IMR-90 (cell line): ENCODE measurements around the gene PDE11A. TPM values are rescaled to one million over a fixed set of nuclear protein-coding genes. Genes with fewer than 3 reads are reported as not detected.

Experiments
- ATAC-seq: fragments of 200-7000 bp; cut with Tn5 transposase; 2 replicates; pipeline ENCODE4 v1.9.1; 2020; ENCODE audit warnings: low read depth, mild to moderate bottlenecking, moderate library complexity
- BruUV-seq: library from RNA; stranded (reverse); fragments of 400-500 nt; replicated peaks from 2 replicates; lab custom pipeline; 2021; lab: Mats Ljungman, UMichigan
- CTCF ChIA-PET: fragments of 300-600 bp; formaldehyde crosslinking; extraction: SDS; loops from one replicate; lab custom pipeline; 2021; ENCODE audit warnings: antibody characterized with exemption; lab: Yijun Ruan, JAX
- POLR2A ChIA-PET: fragments of 300-600 bp; sonication (Branson Sonifier 250); formaldehyde crosslinking; loops from one replicate; lab custom pipeline; 2022; ENCODE audit warnings: antibody characterized with exemption; ENCODE audit not compliant: unreplicated experiment; lab: Charles Lee
- DNase-seq: peaks from one replicate; pipeline ENCODE4 v3.0.0; 2013
- H2AFZ ChIP-seq: replicated peaks from 2 replicates; pipeline ENCODE3; 2013; ENCODE audit warnings: low read length, mild to moderate bottlenecking; ENCODE audit not compliant: poor library complexity
- H2AK5ac ChIP-seq: 2 replicates; pipeline ENCODE4 v1.6.1; 2013; ENCODE audit warnings: low read depth, low read length, inconsistent platforms
- H2AK9ac ChIP-seq: replicated peaks from 2 replicates; pipeline ENCODE3; 2013; ENCODE audit warnings: mild to moderate bottlenecking, low read depth, low read length, moderate library complexity; ENCODE audit not compliant: poor library complexity
- H2BK120ac ChIP-seq: 2 replicates; pipeline ENCODE4 v1.6.1; 2013; ENCODE audit warnings: low read depth, low read length, inconsistent platforms
- H2BK15ac ChIP-seq: 3 replicates; pipeline ENCODE4 v1.6.1; 2013; ENCODE audit warnings: low read depth, low read length, inconsistent platforms
- H2BK20ac ChIP-seq: 2 replicates; pipeline ENCODE4 v1.6.1; 2013; ENCODE audit warnings: low read depth, mild to moderate bottlenecking, inconsistent platforms, low read length, moderate library complexity
- H2BK5ac ChIP-seq: 2 replicates; pipeline ENCODE4 v1.6.1; 2013; ENCODE audit warnings: mild to moderate bottlenecking, low read depth, low read length, inconsistent platforms; ENCODE audit not compliant: poor library complexity, severe bottlenecking
- H3K14ac ChIP-seq: replicated peaks from 2 replicates; pipeline ENCODE4 v1.6.1; 2013; ENCODE audit warnings: low read depth, low read length, inconsistent platforms
- H3K18ac ChIP-seq: 2 replicates; pipeline ENCODE4 v1.6.1; 2013; ENCODE audit warnings: low read depth, low read length, control low read depth
- H3K23ac ChIP-seq: 2 replicates; pipeline ENCODE4 v1.6.1; 2013; ENCODE audit warnings: low read depth, low read length, inconsistent platforms
- H3K27ac ChIP-seq: 2 replicates; pipeline ENCODE4 v1.5.1; 2013; ENCODE audit warnings: mild to moderate bottlenecking, control low read depth, low read length; ENCODE audit not compliant: insufficient read depth
- H3K27me3 ChIP-seq: 2 replicates; pipeline ENCODE4 v1.6.1; 2013; ENCODE audit warnings: low read length; ENCODE audit not compliant: control insufficient read depth, insufficient read depth
- H3K36me3 ChIP-seq: 2 replicates; pipeline ENCODE4 v1.6.1; 2013; ENCODE audit warnings: low read length, mixed read lengths; ENCODE audit not compliant: control insufficient read depth, insufficient read depth
- H3K4ac ChIP-seq: 2 replicates; pipeline ENCODE4 v1.6.1; 2013; ENCODE audit warnings: low read depth, low read length, inconsistent platforms
- H3K4me1 ChIP-seq: 2 replicates; pipeline ENCODE4 v1.6.1; 2013; ENCODE audit warnings: low read length, mixed read lengths; ENCODE audit not compliant: control insufficient read depth, insufficient read depth
- H3K4me2 ChIP-seq: 2 replicates; pipeline ENCODE4 v1.6.1; 2013; ENCODE audit warnings: low read depth, mild to moderate bottlenecking, control low read depth, low read length, moderate library complexity
- H3K4me3 ChIP-seq: 2 replicates; pipeline ENCODE4 v1.5.1; 2013; ENCODE audit warnings: low read depth, mild to moderate bottlenecking, control low read depth, low read length, moderate library complexity; ENCODE audit not compliant: insufficient read depth
- H3K56ac ChIP-seq: 2 replicates; pipeline ENCODE4 v1.6.1; 2013; ENCODE audit warnings: low read length, inconsistent platforms; ENCODE audit not compliant: insufficient read depth; ENCODE audit errors: extremely low read depth
- H3K79me1 ChIP-seq, 2 experiments: 2 replicates each; pipeline ENCODE4 v1.6.1; 2013; ENCODE audit warnings: low read length in 2 of 2, inconsistent platforms in 1 of 2, low read depth in 1 of 2
- H3K9ac ChIP-seq: 2 replicates; pipeline ENCODE4 v1.6.1; 2013; ENCODE audit warnings: low read depth, low read length, control low read depth
- H3K9me1 ChIP-seq: 2 replicates; pipeline ENCODE4 v1.6.1; 2013; ENCODE audit warnings: low read length, inconsistent platforms; ENCODE audit not compliant: insufficient read depth
- H3K9me3 ChIP-seq: 2 replicates; pipeline ENCODE4 v1.6.1; 2013; ENCODE audit warnings: low read length; ENCODE audit not compliant: control insufficient read depth, insufficient read depth
- H4K20me1 ChIP-seq: 2 replicates; pipeline ENCODE4 v1.6.1; 2013; ENCODE audit warnings: low read length, inconsistent platforms; ENCODE audit not compliant: insufficient read depth
- H4K5ac ChIP-seq: 2 replicates; pipeline ENCODE4 v1.6.1; 2013; ENCODE audit warnings: mild to moderate bottlenecking, low read depth, low read length, control low read depth
- H4K8ac ChIP-seq, 2 experiments: 2 replicates each; pipeline ENCODE4 v1.6.1; 2013; ENCODE audit warnings: low read depth in 2 of 2, low read length in 2 of 2, control low read depth in 1 of 2, inconsistent platforms in 1 of 2
- H4K91ac ChIP-seq: 2 replicates; pipeline ENCODE4 v1.6.1; 2013; ENCODE audit warnings: low read depth, low read length, inconsistent platforms; ENCODE audit not compliant: insufficient read depth
- BHLHE40 ChIP-seq: fragments of 150-350 bp; IDR thresholded peaks from 2 replicates; pipeline ENCODE4 v1.6.1; 2016; ENCODE audit warnings: mild to moderate bottlenecking, low read depth, low read length
- CEBPB ChIP-seq: IDR thresholded peaks from 2 replicates; pipeline ENCODE4 v1.6.1; 2012; ENCODE audit warnings: low read depth, low read length, improper control_type of control experiment
- CHD1 ChIP-seq: IDR thresholded peaks from 2 replicates; pipeline ENCODE4 v1.6.1; 2012; ENCODE audit warnings: low read depth, low read length, improper control_type of control experiment
- CTCF ChIP-seq: conservative IDR thresholded peaks from 2 replicates; pipeline ENCODE4 v1.5.1; 2012; ENCODE audit warnings: mild to moderate bottlenecking, low read depth, low read length, improper control_type of control experiment
- ELK1 ChIP-seq: fragments of 150-350 bp; IDR thresholded peaks from 2 replicates; pipeline ENCODE4 v1.6.1; 2016; ENCODE audit warnings: low read depth, mild to moderate bottlenecking, low read length, moderate library complexity, borderline replicate concordance
- FOS ChIP-seq: fragments of 150-350 bp; IDR thresholded peaks from 2 replicates; pipeline ENCODE4 v1.6.1; 2016; ENCODE audit warnings: low read depth, low read length
- MAFK ChIP-seq: IDR thresholded peaks from 2 replicates; pipeline ENCODE4 v1.6.1; 2012; ENCODE audit warnings: low read depth, low read length, improper control_type of control experiment
- MAZ ChIP-seq: IDR thresholded peaks from 2 replicates; pipeline ENCODE4 v1.6.1; 2012; ENCODE audit warnings: low read depth, mild to moderate bottlenecking, low read length, improper control_type of control experiment, moderate library complexity, borderline replicate concordance
- MXI1 ChIP-seq: IDR thresholded peaks from 2 replicates; pipeline ENCODE4 v1.6.1; 2012; ENCODE audit warnings: low read depth, mild to moderate bottlenecking, low read length, moderate library complexity, borderline replicate concordance
- NFE2L2 ChIP-seq: fragments of 150-350 bp; IDR thresholded peaks from 2 replicates; pipeline ENCODE4 v1.6.1; 2016; ENCODE audit warnings: low read depth, mild to moderate bottlenecking, low read length
- POLR2A ChIP-seq: IDR thresholded peaks from 2 replicates; pipeline ENCODE4 v1.6.1; 2012; ENCODE audit warnings: mild to moderate bottlenecking, low read depth, low read length
- RCOR1 ChIP-seq: IDR thresholded peaks from 2 replicates; pipeline ENCODE4 v1.6.1; 2012; ENCODE audit warnings: mild to moderate bottlenecking, low read length, improper control_type of control experiment; ENCODE audit not compliant: insufficient replicate concordance
- RFX5 ChIP-seq: IDR thresholded peaks from 2 replicates; pipeline ENCODE4 v1.8.0; 2012; ENCODE audit warnings: low read depth, mild to moderate bottlenecking, low read length, moderate library complexity
- SMC3 ChIP-seq: fragments of 150-350 bp; IDR thresholded peaks from 2 replicates; pipeline ENCODE4 v1.6.1; 2016; ENCODE audit warnings: low read depth, mild to moderate bottlenecking, antibody characterized with exemption, low read length, moderate library complexity
- WGBS, 2 experiments: methylation state at CpG; one replicate each; pipeline versions ENCODE4 v1.1.5 to v1.1.7; 2013; ENCODE audit warnings: missing lambda C conversion rate in 2 of 2; ENCODE audit not compliant: insufficient read length in 1 of 2; ENCODE audit errors: extremely low coverage in 2 of 2; 5-methylcytosine and 5-hydroxymethylcytosine counted together
- dilution Hi-C: fragments of 300-500 bp; cut with HindIII; formaldehyde crosslinking; loops from one replicate; pipeline ENCODE4 v1.14.3; 2018; ENCODE audit warnings: low sequenced_read_pairs; ENCODE audit not compliant: unreplicated experiment
- in situ Hi-C: fragments of 300-500 bp; cut with MboI; formaldehyde crosslinking; loops from 3 replicates; pipeline ENCODE4 v1.14.3; 2019; ENCODE audit warnings: low sequenced_read_pairs, inconsistent platforms, mixed read lengths
- intact Hi-C: fragments of 100-400 bp; cut with micrococcal nuclease; formaldehyde crosslinking; loops from 2 replicates; pipeline ENCODE4 v1.10.0; 2022
- polyA plus RNA-seq, 3 experiments: library from polyadenylated mRNA; depleted of rRNA; stranded (reverse); fragments of >200 nt; gene quantifications; 2 replicates each; pipeline ENCODE4 v1.2.3, GENCODE V29; 2012; ENCODE audit warnings: low replicate concordance in 1 of 3
- total RNA-seq: library from RNA; depleted of rRNA; stranded (reverse); fragments of >200 nt; gene quantifications from 2 replicates; pipeline ENCODE4 v1.2.3, GENCODE V29; 2012

PDE11A gene
- total and polyA plus RNA-seq, 2 of the 4 experiments (the other 2 are of a cell fraction) = 0.21 to 0.72 TPM

- no peak overlapping the region for H3K4ac ChIP-seq
- no peak overlapping the region for H4K5ac ChIP-seq
- no peak overlapping the region for H3K4me2 ChIP-seq
- no peak overlapping the region for H2BK20ac ChIP-seq
- no peaks in the 10 kb centered on the region for H3K79me1 ChIP-seq
- no peak overlapping the region for H2AK5ac ChIP-seq
- intact Hi-C loops (loop anchor here (1.0 to 10.0 kb wide), 7 partner anchors 269 to 1632 kb away; no protein-coding TSS in a partner anchor), dilution Hi-C loops (no loop called here), in situ Hi-C loops (loop anchor here (10.0 kb wide), 1 partner anchor 594 kb away; no protein-coding TSS in a partner anchor)
- ATAC-seq = peak; percentile 36; the same call in 1 of the 2 replicates
- no peak overlapping the region for H4K8ac ChIP-seq
- no peak overlapping the region for H4K91ac ChIP-seq
- no peak overlapping the region for H3K14ac ChIP-seq
- peak; percentile 42 for DNase-seq
- no peaks in the 10 kb centered on the region for H3K9me1 ChIP-seq
- H3K4me1 ChIP-seq = peaks cover 3% of the 10 kb centered on the region; the same call in 1 of the 2 replicates
- no peaks in the 10 kb centered on the region for H3K9me3 ChIP-seq
- CTCF ChIA-PET = interaction anchor here (0.5 to 2.6 kb wide), 8 partner anchors 14 to 631 kb away, joined by 3 to 9 read pairs (median 3); no protein-coding TSS in a partner anchor
- no peak overlapping the region for H3K9ac ChIP-seq
- H3K4me3 ChIP-seq = no peak overlapping the region
- POLR2A ChIA-PET = no interaction called here
- no peak overlapping the region for H2AK9ac ChIP-seq
- H3K18ac ChIP-seq = no peak overlapping the region
- BruUV-seq = no TSS peak
- H2BK120ac ChIP-seq = no peak overlapping the region
- no peak overlapping the region for H2AFZ ChIP-seq
- no CpG with 5 or more reads among the region's 11 CpGs for WGBS, 2 experiments
- no peak overlapping the region for H3K56ac ChIP-seq
- peaks cover 5% of the 10 kb centered on the region; the same call in 1 of the 2 replicates for H3K27me3 ChIP-seq
- no peak overlapping the region for H2BK5ac ChIP-seq
- no peak overlapping the region for H3K27ac ChIP-seq
- H2BK15ac ChIP-seq = no peak overlapping the region
- no peak overlapping the region for H3K23ac ChIP-seq
- no peaks in the 10 kb centered on the region for H4K20me1 ChIP-seq
- no peaks in the 10 kb centered on the region for H3K36me3 ChIP-seq
- TF ChIP-seq MAZ (no peak), RCOR1 (no peak), CHD1 (no peak), MAFK (no peak), NFE2L2 (no peak), MXI1 (no peak), SMC3 (peak; percentile 45), POLR2A (no peak), BHLHE40 (peak; percentile 28; the same call in 1 of the 2 replicates), CEBPB (no peak), RFX5 (no peak), ELK1 (no peak), CTCF (peak; percentile 59), FOS (no peak)
Observed at GRCh38 chr2:177758591-177759371, 313.8 kb downstream of the PDE11A start.
